Glutamatergic neuron (in vitro differentiated cells): Measurements from ENCODE around the gene LIMD2. TPM values are rescaled to one million over a fixed set of nuclear protein-coding genes. Genes with fewer than 3 reads are reported as not detected.

ENCODE experiments used
- DNase-seq: peaks from one replicate; pipeline ENCODE4 v3.0.0; 2022
- H3K27ac Mint-ChIP-seq: one replicate; pipeline ENCODE4 v1.8.0; 2020; ENCODE audit warnings: mild to moderate bottlenecking, mixed read lengths, inconsistent platforms; ENCODE audit not compliant: unreplicated experiment
- H3K27me3 Mint-ChIP-seq: one replicate; pipeline ENCODE4 v1.8.0; 2020; ENCODE audit warnings: mild to moderate bottlenecking, moderate library complexity, mixed read lengths, inconsistent platforms; ENCODE audit not compliant: unreplicated experiment
- H3K36me3 Mint-ChIP-seq: one replicate; pipeline ENCODE4 v1.8.0; 2020; ENCODE audit warnings: mild to moderate bottlenecking, mixed read lengths, inconsistent platforms; ENCODE audit not compliant: unreplicated experiment
- H3K4me1 Mint-ChIP-seq: one replicate; pipeline ENCODE4 v1.8.0; 2020; ENCODE audit warnings: mild to moderate bottlenecking, low read depth, mixed read lengths, inconsistent platforms; ENCODE audit not compliant: unreplicated experiment
- H3K4me3 Mint-ChIP-seq: one replicate; pipeline ENCODE4 v1.8.0; 2020; ENCODE audit warnings: mild to moderate bottlenecking, mixed read lengths, inconsistent platforms; ENCODE audit not compliant: unreplicated experiment
- H3K9me3 Mint-ChIP-seq: one replicate; pipeline ENCODE4 v1.8.0; 2020; ENCODE audit warnings: mild to moderate bottlenecking, moderate library complexity, mixed read lengths, inconsistent platforms; ENCODE audit not compliant: unreplicated experiment
- total RNA-seq: library from RNA; stranded (reverse); fragmentation: NEBNext Ultra II Directional; extraction: Animal tissue kit (Norgen Biotek cat#: 25700); gene quantifications from one replicate; pipeline ENCODE4 v1.2.1, GENCODE V29; 2021; ENCODE audit not compliant: unreplicated experiment
- TF ChIP-seq, protein P1 (sequence below): fragments of 200-600 bp; sonication (generic); IDR thresholded peaks from one replicate; pipeline ENCODE4 v1.5.0; 2021; ENCODE audit not compliant: partially characterized antibody, unreplicated experiment

The LIMD2 gene
- total RNA-seq, 1 donor from 2014 or later: 311 TPM

DNA sequence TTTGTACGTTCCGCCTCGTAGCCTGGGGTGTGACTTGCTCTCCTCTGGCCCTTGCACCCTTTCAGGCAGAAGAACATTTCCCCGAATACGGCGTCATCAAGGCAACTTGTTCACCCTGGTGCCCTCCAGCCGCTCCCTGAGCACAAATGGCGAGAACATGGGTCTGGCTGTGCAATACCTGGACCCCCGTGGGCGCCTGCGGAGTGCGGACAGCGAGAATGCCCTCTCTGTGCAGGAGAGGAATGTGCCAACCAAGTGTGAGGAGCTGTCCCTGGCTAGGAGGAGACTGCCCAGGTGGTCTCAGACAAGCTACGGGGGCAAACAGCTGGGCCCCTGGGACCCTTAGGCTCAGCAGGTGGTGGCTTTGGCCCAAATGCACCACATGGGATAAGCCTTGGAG is 10.4 kb downstream of the LIMD2 start:
- DNase-seq: no peak
- H3K9me3 Mint-ChIP-seq: peaks cover 19% of the 10 kb centered on the region
- H3K27ac Mint-ChIP-seq: no peak overlapping the region
- peaks cover 32% of the 10 kb centered on the region for H3K4me1 Mint-ChIP-seq
- TF ChIP-seq, protein P1, sequence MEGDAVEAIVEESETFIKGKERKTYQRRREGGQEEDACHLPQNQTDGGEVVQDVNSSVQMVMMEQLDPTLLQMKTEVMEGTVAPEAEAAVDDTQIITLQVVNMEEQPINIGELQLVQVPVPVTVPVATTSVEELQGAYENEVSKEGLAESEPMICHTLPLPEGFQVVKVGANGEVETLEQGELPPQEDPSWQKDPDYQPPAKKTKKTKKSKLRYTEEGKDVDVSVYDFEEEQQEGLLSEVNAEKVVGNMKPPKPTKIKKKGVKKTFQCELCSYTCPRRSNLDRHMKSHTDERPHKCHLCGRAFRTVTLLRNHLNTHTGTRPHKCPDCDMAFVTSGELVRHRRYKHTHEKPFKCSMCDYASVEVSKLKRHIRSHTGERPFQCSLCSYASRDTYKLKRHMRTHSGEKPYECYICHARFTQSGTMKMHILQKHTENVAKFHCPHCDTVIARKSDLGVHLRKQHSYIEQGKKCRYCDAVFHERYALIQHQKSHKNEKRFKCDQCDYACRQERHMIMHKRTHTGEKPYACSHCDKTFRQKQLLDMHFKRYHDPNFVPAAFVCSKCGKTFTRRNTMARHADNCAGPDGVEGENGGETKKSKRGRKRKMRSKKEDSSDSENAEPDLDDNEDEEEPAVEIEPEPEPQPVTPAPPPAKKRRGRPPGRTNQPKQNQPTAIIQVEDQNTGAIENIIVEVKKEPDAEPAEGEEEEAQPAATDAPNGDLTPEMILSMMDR: no peak
- H3K4me3 Mint-ChIP-seq: no peak overlapping the region
- H3K27me3 Mint-ChIP-seq: peaks cover 13% of the 10 kb centered on the region
- no peaks in the 10 kb centered on the region for H3K36me3 Mint-ChIP-seq

DNA sequence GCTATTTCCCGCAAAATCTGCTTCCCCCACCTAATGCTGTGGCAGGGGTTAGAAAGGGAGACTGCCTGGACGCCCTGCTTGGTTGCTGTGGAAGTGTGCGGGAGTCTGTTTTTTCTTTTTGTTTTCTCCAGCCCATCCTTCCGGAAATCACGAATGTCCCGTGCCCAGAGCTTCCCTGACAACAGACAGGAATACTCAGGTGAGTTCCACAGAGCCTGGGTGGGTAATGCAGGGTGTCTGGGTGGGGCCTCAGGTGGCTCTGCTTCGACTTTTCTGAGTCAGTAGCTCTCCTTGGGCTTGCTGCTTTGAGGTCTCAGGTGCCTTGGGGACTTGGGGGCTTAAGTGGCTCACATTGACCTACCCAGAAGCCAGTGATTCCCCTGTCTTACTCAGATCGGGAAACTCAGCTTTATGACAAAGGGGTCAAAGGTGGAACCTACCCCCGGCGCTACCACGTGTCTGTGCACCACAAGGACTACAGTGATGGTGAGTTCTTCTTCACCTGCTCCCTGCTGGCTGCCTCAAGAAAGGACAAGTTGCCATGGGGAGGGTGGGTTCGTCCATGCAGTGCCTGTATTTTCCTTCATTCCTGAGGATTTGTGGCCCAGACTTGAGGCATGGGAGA is 11.4 kb downstream of the LIMD2 start:
- H3K4me1 Mint-ChIP-seq: peaks cover 25% of the 10 kb centered on the region
- no peak overlapping the region for H3K4me3 Mint-ChIP-seq
- TF ChIP-seq, protein P1: no peak
- peaks cover 14% of the 10 kb centered on the region for H3K9me3 Mint-ChIP-seq
- no peak for DNase-seq
- H3K27ac Mint-ChIP-seq: no peak overlapping the region
- H3K36me3 Mint-ChIP-seq: no peaks in the 10 kb centered on the region
- peaks cover 5% of the 10 kb centered on the region for H3K27me3 Mint-ChIP-seq

DNA sequence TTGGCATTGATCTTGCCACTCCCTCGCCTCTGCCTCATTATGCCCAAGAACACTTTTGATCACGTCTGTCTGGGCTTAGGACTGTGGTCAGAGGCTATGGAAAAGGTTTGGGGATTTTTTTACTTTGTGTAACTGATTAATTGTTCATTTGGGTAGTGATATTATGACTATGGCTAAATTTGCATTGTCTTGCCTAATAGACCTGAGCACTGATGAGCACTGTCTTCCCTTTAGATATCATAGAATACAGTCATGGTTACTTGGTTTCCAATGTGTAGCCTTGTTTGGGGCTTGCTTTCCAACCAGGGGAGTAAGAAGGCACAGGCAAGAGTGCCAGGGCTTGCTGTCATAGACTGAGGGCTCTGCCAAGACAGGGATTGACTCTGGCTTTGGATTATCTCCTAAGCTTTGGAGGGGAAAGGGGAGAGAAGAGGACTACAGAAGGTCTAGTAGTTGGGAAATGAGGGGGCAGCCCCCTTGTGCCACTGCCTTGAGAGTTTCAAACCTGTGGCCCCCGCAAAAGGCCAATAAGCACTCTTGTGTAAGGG is 13.7 kb downstream of the LIMD2 start:
- Mint-ChIP-seq H3K9me3 (peaks cover 5% of the 10 kb centered on the region), H3K27ac (no peak overlapping the region), H3K27me3 (no peaks in the 10 kb centered on the region), H3K36me3 (no peaks in the 10 kb centered on the region), H3K4me3 (no peak overlapping the region), H3K4me1 (peaks cover 4% of the 10 kb centered on the region)
- TF ChIP-seq, protein P1: no peak
- no peak for DNase-seq

DNA sequence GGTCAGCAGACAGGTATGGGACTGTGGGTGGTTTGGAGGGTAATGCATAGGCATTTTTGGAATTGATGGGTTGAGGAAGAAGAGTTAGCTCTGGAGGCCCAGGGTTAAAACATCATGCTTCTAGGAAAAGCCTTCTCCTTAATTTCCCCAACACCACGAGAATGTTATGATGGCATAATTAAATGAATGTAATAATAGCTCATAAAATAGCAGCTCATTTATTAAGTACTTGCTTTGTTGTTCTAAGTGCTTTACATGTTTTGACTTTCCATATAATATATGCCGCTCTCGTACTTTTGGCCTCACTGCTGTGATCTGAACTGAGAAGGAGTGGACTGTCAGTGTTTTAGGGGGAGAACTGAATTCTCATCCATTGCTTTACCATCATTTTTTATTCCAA is 14.3 kb downstream of the LIMD2 start:
- H3K36me3 Mint-ChIP-seq: no peaks in the 10 kb centered on the region
- no peak overlapping the region for H3K27ac Mint-ChIP-seq
- H3K4me3 Mint-ChIP-seq: no peak overlapping the region

DNA sequence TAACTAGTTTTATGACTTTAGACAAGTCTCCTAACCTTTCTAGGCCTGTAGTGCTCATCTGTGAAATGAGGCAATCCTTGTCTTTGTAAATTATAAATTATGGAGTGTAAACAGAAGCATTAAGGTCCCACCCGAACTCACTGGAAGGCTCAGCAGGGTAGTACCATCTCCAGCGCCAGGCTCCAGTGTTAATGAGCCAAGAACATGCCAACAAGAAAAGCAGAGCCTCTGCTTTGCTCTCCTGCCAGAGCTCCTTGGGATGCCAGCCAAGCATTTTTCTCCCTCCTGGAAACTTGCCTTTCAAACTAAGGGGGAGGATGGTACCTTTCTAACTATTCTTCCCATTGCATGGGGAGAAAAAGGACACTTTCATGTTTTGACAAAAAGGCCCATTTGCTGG is 14.9 kb downstream of the LIMD2 start:
- DNase-seq: no peak
- H3K27ac Mint-ChIP-seq: no peak overlapping the region
- H3K9me3 Mint-ChIP-seq: peaks cover 5% of the 10 kb centered on the region
- TF ChIP-seq, protein P1: no peak
- H3K27me3 Mint-ChIP-seq: no peaks in the 10 kb centered on the region
- H3K4me3 Mint-ChIP-seq: no peak overlapping the region
- no peaks in the 10 kb centered on the region for H3K36me3 Mint-ChIP-seq
- no peaks in the 10 kb centered on the region for H3K4me1 Mint-ChIP-seq

More for the DNA sequence above, 14.3 kb downstream of the LIMD2 start:
- TF ChIP-seq, protein P1: no peak
- H3K27me3 Mint-ChIP-seq: no peaks in the 10 kb centered on the region
- H3K4me1 Mint-ChIP-seq: no peaks in the 10 kb centered on the region
- DNase-seq: no peak
- peaks cover 5% of the 10 kb centered on the region for H3K9me3 Mint-ChIP-seq
